ENCODE results near the gene SDK2.

DNA sequence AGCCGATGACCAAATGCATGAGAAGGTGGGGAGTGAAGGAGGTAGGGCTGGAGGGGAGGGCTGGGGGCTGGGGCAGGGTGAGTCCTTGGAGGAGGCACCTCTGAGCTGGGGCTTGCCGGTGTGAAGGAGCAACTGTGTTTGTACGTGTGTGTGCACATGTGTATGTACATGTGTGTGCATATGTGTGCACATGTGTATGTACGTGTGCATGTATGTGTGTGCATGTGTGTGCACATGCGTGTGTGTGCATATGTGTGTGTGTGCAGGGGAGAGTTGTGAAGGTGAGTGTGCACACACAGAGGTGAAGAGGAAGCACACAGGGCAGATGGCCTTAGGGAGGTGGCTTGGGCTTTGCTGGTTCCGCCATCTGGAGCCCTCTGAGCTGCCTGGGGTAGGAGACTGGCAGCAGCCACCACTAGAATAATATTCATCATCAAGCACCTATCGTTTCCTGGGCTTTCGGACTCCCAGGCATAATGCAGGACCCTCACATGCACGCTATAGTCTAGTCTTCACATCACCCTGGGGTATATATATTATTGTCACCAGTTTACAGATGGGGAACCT, 211.5 kb downstream of the SDK2 start:
- TF ChIP-seq POLR2A (IDR thresholded peaks at IDR 0.05), result no peak
- TF ChIP-seq, protein P1, sequence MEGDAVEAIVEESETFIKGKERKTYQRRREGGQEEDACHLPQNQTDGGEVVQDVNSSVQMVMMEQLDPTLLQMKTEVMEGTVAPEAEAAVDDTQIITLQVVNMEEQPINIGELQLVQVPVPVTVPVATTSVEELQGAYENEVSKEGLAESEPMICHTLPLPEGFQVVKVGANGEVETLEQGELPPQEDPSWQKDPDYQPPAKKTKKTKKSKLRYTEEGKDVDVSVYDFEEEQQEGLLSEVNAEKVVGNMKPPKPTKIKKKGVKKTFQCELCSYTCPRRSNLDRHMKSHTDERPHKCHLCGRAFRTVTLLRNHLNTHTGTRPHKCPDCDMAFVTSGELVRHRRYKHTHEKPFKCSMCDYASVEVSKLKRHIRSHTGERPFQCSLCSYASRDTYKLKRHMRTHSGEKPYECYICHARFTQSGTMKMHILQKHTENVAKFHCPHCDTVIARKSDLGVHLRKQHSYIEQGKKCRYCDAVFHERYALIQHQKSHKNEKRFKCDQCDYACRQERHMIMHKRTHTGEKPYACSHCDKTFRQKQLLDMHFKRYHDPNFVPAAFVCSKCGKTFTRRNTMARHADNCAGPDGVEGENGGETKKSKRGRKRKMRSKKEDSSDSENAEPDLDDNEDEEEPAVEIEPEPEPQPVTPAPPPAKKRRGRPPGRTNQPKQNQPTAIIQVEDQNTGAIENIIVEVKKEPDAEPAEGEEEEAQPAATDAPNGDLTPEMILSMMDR (IDR thresholded peaks at IDR 0.05), result no peak

Measured in right lobe of liver (tissue), 4 donors.